ENCODE measurements around the gene AMZ1. TPM values are rescaled to one million over a fixed set of nuclear protein-coding genes. Genes with fewer than 3 reads are reported as not detected.
"Not testable (repeated sequence)": the region's sequence is repeated elsewhere in the genome, so short reads cannot be mapped to it uniquely, and the experiment has no call there.

The AMZ1 gene
- total and polyA plus RNA-seq, 10 of the 15 experiments (the other 5 are each of a cell fraction or from before 2014, with no cell fraction given) = 0.02 to 2.0 (median 0.69) TPM

- H3K27ac ChIP-seq (ENCODE audit: control insufficient read depth, insufficient read depth); H3K4me3 ChIP-seq; H4K20me1 ChIP-seq (ENCODE audit: control insufficient read depth, insufficient read depth); H2AFZ ChIP-seq (ENCODE audit: control insufficient read depth, low read depth, low read length); intact Hi-C loops (cut with micrococcal nuclease; ENCODE audit: unreplicated experiment); H3K79me2 ChIP-seq (ENCODE audit: control insufficient read depth, insufficient read depth, low read length); H3K4me2 ChIP-seq (ENCODE audit: control insufficient read depth, insufficient read depth); DNase-seq (ENCODE audit: low read depth, low spot score); ATAC-seq; H3K27me3 ChIP-seq (replicated peaks in 1 of 2; ENCODE audit: control insufficient read depth in 2 of 2, insufficient read depth in 2 of 2, low read length in 1 of 2); H3K9me3 ChIP-seq (replicated peaks; ENCODE audit: control insufficient read depth, insufficient read depth, low read length); FAIRE-seq; BruUV-seq (replicated peaks); H3K36me3 ChIP-seq (ENCODE audit: control insufficient read depth in 2 of 2, insufficient read depth in 2 of 2, low read length in 1 of 2); H3K9ac ChIP-seq (ENCODE audit: control insufficient read depth, insufficient read depth, low read length); in situ Hi-C loops (cut with MboI): not testable (repeated sequence)
- CTCF ChIA-PET = interaction anchor here (0.6 to 0.9 kb wide), 2 partner anchors 20 to 125 kb away, joined by 3 read pairs; no protein-coding TSS in a partner anchor
- SMC1A ChIA-PET (ENCODE audit: uncharacterized antibody, unreplicated experiment) = interaction anchor here (0.5 kb wide), 1 partner anchor 10 kb away, joined by 3 read pairs; no protein-coding TSS in a partner anchor
- H3K4me1 ChIP-seq (ENCODE audit: control insufficient read depth, insufficient read depth, low read length) = peaks cover 27% of the 10 kb centered on the region
- POLR2A ChIA-PET = interaction anchor here (1.4 to 1.5 kb wide), 2 partner anchors 13 to 24 kb away, joined by 3 to 5 read pairs; no protein-coding TSS in a partner anchor
- RAD21 ChIA-PET (ENCODE audit: unreplicated experiment) = interaction anchor here (2.2 kb wide), 1 partner anchor 18 kb away, joined by 5 read pairs; no protein-coding TSS in a partner anchor
- WGBS (ENCODE audit: insufficient coverage, insufficient replicate concordance, low lambda C conversion rate, missing lambda C conversion rate) = 96% methylated on average over 23 of the region's 23 CpGs
These were observed 4.0 kb downstream of the AMZ1 start for GRCh38 chr7:2691932-2692439.

- no peaks in the 10 kb centered on the region for H3K79me2 ChIP-seq (ENCODE audit: control insufficient read depth, insufficient read depth, low read length)
- WGBS (ENCODE audit: insufficient coverage, insufficient replicate concordance, low lambda C conversion rate, missing lambda C conversion rate) = 75% methylated on average over 14 of the region's 14 CpGs
- FAIRE-seq (no peak), DNase-seq (ENCODE audit: low read depth, low spot score) (no peak), ATAC-seq (no peak)
- peaks cover 27% of the 10 kb centered on the region for H3K4me1 ChIP-seq (ENCODE audit: control insufficient read depth, insufficient read depth, low read length)
- H3K9ac ChIP-seq (ENCODE audit: control insufficient read depth, insufficient read depth, low read length) = no peak overlapping the region
- H3K9me3 ChIP-seq (replicated peaks; ENCODE audit: control insufficient read depth, insufficient read depth, low read length) = no peaks in the 10 kb centered on the region
- in situ Hi-C loops (cut with MboI) (no loop called here), intact Hi-C loops (cut with micrococcal nuclease; ENCODE audit: unreplicated experiment) (no loop called here)
- ChIA-PET SMC1A (ENCODE audit: uncharacterized antibody, unreplicated experiment) (interaction anchor here (0.5 kb wide), 1 partner anchor 11 kb away, joined by 3 read pairs; no protein-coding TSS in a partner anchor), POLR2A (interaction anchor here (1.4 to 1.5 kb wide), 2 partner anchors 12 to 23 kb away, joined by 3 to 5 read pairs; no protein-coding TSS in a partner anchor), RAD21 (ENCODE audit: unreplicated experiment) (interaction anchor here (2.2 kb wide), 1 partner anchor 18 kb away, joined by 5 read pairs; no protein-coding TSS in a partner anchor), CTCF (interaction anchor here (1.0 kb wide), 1 partner anchor 18 kb away, joined by 5 read pairs; no protein-coding TSS in a partner anchor)
- H3K36me3 ChIP-seq (ENCODE audit: control insufficient read depth in 2 of 2, insufficient read depth in 2 of 2, low read length in 1 of 2) = no peaks in the 10 kb centered on the region
- no peak overlapping the region for H3K4me2 ChIP-seq (ENCODE audit: control insufficient read depth, insufficient read depth)
- no peak overlapping the region for H2AFZ ChIP-seq (ENCODE audit: control insufficient read depth, low read depth, low read length)
- no peaks in the 10 kb centered on the region; the same call in 1 of the 2 replicates for H4K20me1 ChIP-seq (ENCODE audit: control insufficient read depth, insufficient read depth)
- TF ChIP-seq USF2 (IDR thresholded peaks at IDR 0.05; ENCODE audit: borderline replicate concordance, low read depth, low read length) = no peak
- TF ChIP-seq POLR2AphosphoS5 (IDR thresholded peaks at IDR 0.05; ENCODE audit: low read length) = no peak
- no peak for TF ChIP-seq SMARCA5 (IDR thresholded peaks at IDR 0.05)
- H3K27ac ChIP-seq (ENCODE audit: control insufficient read depth, insufficient read depth) = no peak overlapping the region
- BruUV-seq (replicated peaks) = no TSS peak
- no peak overlapping the region for H3K4me3 ChIP-seq
- peaks cover under 1 to 3% of the 10 kb centered on the region in 2 experiments; a peak in 2 of 4 replicates for H3K27me3 ChIP-seq (replicated peaks in 1 of 2; ENCODE audit: control insufficient read depth in 2 of 2, insufficient read depth in 2 of 2, low read length in 1 of 2)
These were observed 4.5 kb downstream of the AMZ1 start for GRCh38 chr7:2692543-2692942.

- CTCF ChIA-PET = interaction anchor here (1.0 kb wide), 1 partner anchor 17 kb away, joined by 5 read pairs; no protein-coding TSS in a partner anchor
- SMC1A ChIA-PET (ENCODE audit: uncharacterized antibody, unreplicated experiment); H3K9ac ChIP-seq (ENCODE audit: control insufficient read depth, insufficient read depth, low read length): not testable (repeated sequence)
These were observed 5.6 kb downstream of the AMZ1 start for GRCh38 chr7:2693420-2694121.

More at GRCh38 chr7:2693420-2694121, 5.6 kb downstream of the AMZ1 start:
- H3K4me2 ChIP-seq (ENCODE audit: control insufficient read depth, insufficient read depth); H3K36me3 ChIP-seq (ENCODE audit: control insufficient read depth in 2 of 2, insufficient read depth in 2 of 2, low read length in 1 of 2); H3K4me3 ChIP-seq; H3K79me2 ChIP-seq (ENCODE audit: control insufficient read depth, insufficient read depth, low read length); H3K27me3 ChIP-seq (replicated peaks in 1 of 2; ENCODE audit: control insufficient read depth in 2 of 2, insufficient read depth in 2 of 2, low read length in 1 of 2); H4K20me1 ChIP-seq (ENCODE audit: control insufficient read depth, insufficient read depth); FAIRE-seq; BruUV-seq (replicated peaks); intact Hi-C loops (cut with micrococcal nuclease; ENCODE audit: unreplicated experiment); H3K9me3 ChIP-seq (replicated peaks; ENCODE audit: control insufficient read depth, insufficient read depth, low read length); H2AFZ ChIP-seq (ENCODE audit: control insufficient read depth, low read depth, low read length); in situ Hi-C loops (cut with MboI); DNase-seq (ENCODE audit: low read depth, low spot score); H3K27ac ChIP-seq (ENCODE audit: control insufficient read depth, insufficient read depth); ATAC-seq: not testable (repeated sequence)
- peaks cover 32% of the 10 kb centered on the region for H3K4me1 ChIP-seq (ENCODE audit: control insufficient read depth, insufficient read depth, low read length)
- ChIA-PET POLR2A (interaction anchor here (0.8 kb wide), 1 partner anchor 22 kb away, joined by 4 read pairs; no protein-coding TSS in a partner anchor), RAD21 (ENCODE audit: unreplicated experiment) (interaction anchor here (2.2 kb wide), 1 partner anchor 17 kb away, joined by 5 read pairs; no protein-coding TSS in a partner anchor)
- WGBS (ENCODE audit: insufficient coverage, insufficient replicate concordance, low lambda C conversion rate, missing lambda C conversion rate) = 61% methylated on average over 19 of the region's 19 CpGs

All from GM12878 (cell line).